ENCODE data around the gene LCNL1. TPM values are rescaled to one million over a fixed set of nuclear protein-coding genes. Genes with fewer than 3 reads are reported as not detected.

Gene LCNL1
- total and polyA plus RNA-seq, 2 donors (not counting 1 experiment from before 2014, with no cell fraction given) = not detected

DNA sequence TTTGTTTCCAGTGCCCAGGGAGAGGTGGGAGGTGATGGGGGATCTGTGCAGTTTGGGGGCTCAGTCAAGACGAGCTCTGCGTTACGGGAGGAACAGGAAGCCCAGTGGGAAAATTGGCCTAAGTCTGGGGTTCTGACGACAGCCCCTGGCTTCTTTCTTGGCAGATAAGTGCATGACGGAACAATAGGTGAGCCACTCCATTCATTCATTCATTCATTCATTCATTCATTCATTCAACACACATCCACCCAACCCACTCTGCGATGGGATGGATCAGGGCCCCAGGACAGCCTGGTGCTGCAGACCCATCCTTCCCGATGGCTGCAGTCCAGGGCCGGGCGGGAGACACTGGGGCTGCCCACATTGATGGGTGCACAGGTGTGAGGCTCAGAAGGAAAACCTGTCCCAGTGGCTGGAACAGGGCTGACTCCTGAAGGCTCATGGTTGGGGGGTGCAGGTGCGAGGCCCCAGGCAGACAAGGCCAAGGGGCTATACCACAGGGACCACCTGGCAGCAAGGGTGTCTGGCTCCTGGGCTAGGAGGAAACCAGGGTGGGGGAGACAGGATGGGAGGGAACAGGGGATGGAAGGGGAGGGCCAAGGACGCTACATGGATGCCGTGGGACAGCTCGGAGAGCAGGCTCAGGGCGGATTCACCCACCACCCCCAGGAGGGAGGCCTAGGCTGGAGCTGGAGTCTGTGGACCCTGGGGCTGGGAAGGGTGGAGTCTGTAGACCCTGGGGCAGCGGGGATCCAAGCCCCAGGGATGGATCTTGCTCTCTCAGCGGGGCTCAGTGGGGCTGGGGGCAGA lies 1.9 kb upstream of the LCNL1 start:
- H3K27me3 Mint-ChIP-seq = peaks cover 19% of the 10 kb centered on the region
- ChIA-PET POLR2A (no interaction called here), CTCF (no interaction called here)
- no peaks in the 10 kb centered on the region for H3K9me3 Mint-ChIP-seq (ENCODE audit: insufficient read depth)
- no peak overlapping the region for H2AFZ ChIP-seq (ENCODE audit: insufficient read depth, low read depth, low read length, poor library complexity, severe bottlenecking)
- TF ChIP-seq, protein P1, sequence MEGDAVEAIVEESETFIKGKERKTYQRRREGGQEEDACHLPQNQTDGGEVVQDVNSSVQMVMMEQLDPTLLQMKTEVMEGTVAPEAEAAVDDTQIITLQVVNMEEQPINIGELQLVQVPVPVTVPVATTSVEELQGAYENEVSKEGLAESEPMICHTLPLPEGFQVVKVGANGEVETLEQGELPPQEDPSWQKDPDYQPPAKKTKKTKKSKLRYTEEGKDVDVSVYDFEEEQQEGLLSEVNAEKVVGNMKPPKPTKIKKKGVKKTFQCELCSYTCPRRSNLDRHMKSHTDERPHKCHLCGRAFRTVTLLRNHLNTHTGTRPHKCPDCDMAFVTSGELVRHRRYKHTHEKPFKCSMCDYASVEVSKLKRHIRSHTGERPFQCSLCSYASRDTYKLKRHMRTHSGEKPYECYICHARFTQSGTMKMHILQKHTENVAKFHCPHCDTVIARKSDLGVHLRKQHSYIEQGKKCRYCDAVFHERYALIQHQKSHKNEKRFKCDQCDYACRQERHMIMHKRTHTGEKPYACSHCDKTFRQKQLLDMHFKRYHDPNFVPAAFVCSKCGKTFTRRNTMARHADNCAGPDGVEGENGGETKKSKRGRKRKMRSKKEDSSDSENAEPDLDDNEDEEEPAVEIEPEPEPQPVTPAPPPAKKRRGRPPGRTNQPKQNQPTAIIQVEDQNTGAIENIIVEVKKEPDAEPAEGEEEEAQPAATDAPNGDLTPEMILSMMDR (IDR thresholded peaks at IDR 0.05) = no peak
- TF ChIP-seq EZH2 (IDR thresholded peaks at IDR 0.05; ENCODE audit: borderline replicate concordance, insufficient read depth, low read depth, low read length, poor library complexity, severe bottlenecking) = no peak
- peaks cover 4% of the 10 kb centered on the region for H3K4me1 Mint-ChIP-seq
- H3K36me3 ChIP-seq (replicated peaks in 1 of 2; ENCODE audit: control extremely low read depth in 1 of 2, control insufficient read depth in 1 of 2, extremely low read depth in 1 of 2, insufficient read depth in 2 of 2, low read length in 1 of 2) = no peaks in the 10 kb centered on the region
- no peak overlapping the region for H3K27ac ChIP-seq (ENCODE audit: low read length in 2 of 2)
- H3K4me1 ChIP-seq (ENCODE audit: control insufficient read depth in 2 of 2, insufficient read depth in 2 of 2, low read length in 2 of 2) = peaks cover 12 to 17% of the 10 kb centered on the region in 2 donors
- intact Hi-C loops (cut with micrococcal nuclease) = no loop called here
- WGBS (ENCODE audit: insufficient coverage) = 95% methylated on average over 8 of the region's 16 CpGs
- peaks cover 0 to 13% (median 0%) of the 10 kb centered on the region in 3 donors for H3K9me3 ChIP-seq (ENCODE audit: control extremely low read depth in 1 of 3, control insufficient read depth in 2 of 3, insufficient read depth in 1 of 3, low read length in 2 of 3)
- no peak overlapping the region for H3K27ac Mint-ChIP-seq
- H3K4me2 ChIP-seq (replicated peaks; ENCODE audit: low read depth, low read length, poor library complexity, severe bottlenecking) = no peak overlapping the region
- H3K79me2 ChIP-seq (ENCODE audit: control insufficient read depth, insufficient read depth, low read length) = no peaks in the 10 kb centered on the region
- H3K27me3 ChIP-seq (replicated peaks in 1 of 4; ENCODE audit: control extremely low read depth in 1 of 4, control insufficient read depth in 3 of 4, insufficient read depth in 4 of 4, low read length in 3 of 4) = peaks cover 0 to 81% (median 19%) of the 10 kb centered on the region in 4 experiments
- H3K4me3 Mint-ChIP-seq = no peak overlapping the region
- H3K9ac ChIP-seq (ENCODE audit: low read length) = no peak overlapping the region
- ATAC-seq (ENCODE audit: low read depth) = no peak
- no peaks in the 10 kb centered on the region for H4K20me1 ChIP-seq (ENCODE audit: control insufficient read depth, insufficient read depth, low read length, poor library complexity, severe bottlenecking)
- DNase-seq = no peak
- H3K4me3 ChIP-seq (ENCODE audit: control extremely low read depth in 1 of 5, extremely low read depth in 1 of 5, insufficient read depth in 1 of 5, low read depth in 2 of 5, low read length in 4 of 5) = no peak overlapping the region

GRCh38 chr9:136981588-136982231 lies 1.1 kb upstream of the LCNL1 start:
- Mint-ChIP-seq H3K27me3 (peaks cover 18% of the 10 kb centered on the region), H3K4me3 (no peak overlapping the region), H3K4me1 (peaks cover 7% of the 10 kb centered on the region), H3K9me3 (ENCODE audit: insufficient read depth) (no peaks in the 10 kb centered on the region), H3K27ac (no peak overlapping the region)
- H3K9me3 ChIP-seq (ENCODE audit: control extremely low read depth in 1 of 3, control insufficient read depth in 2 of 3, insufficient read depth in 1 of 3, low read length in 2 of 3) = peaks cover 0 to 13% (median 0%) of the 10 kb centered on the region in 3 donors
- ATAC-seq (ENCODE audit: low read depth) = no peak
- no peaks in the 10 kb centered on the region for H3K79me2 ChIP-seq (ENCODE audit: control insufficient read depth, insufficient read depth, low read length)
- CTCF ChIA-PET = no interaction called here
- no peaks in the 10 kb centered on the region for H4K20me1 ChIP-seq (ENCODE audit: control insufficient read depth, insufficient read depth, low read length, poor library complexity, severe bottlenecking)
- intact Hi-C loops (cut with micrococcal nuclease) = no loop called here
- POLR2A ChIA-PET = interaction anchor here (0.6 kb wide), 1 partner anchor 14 kb away, joined by 3 read pairs; no protein-coding TSS in a partner anchor
- no peak for DNase-seq
- no peaks in the 10 kb centered on the region for H3K36me3 ChIP-seq (replicated peaks in 1 of 2; ENCODE audit: control extremely low read depth in 1 of 2, control insufficient read depth in 1 of 2, extremely low read depth in 1 of 2, insufficient read depth in 2 of 2, low read length in 1 of 2)
- H3K4me2 ChIP-seq (replicated peaks; ENCODE audit: low read depth, low read length, poor library complexity, severe bottlenecking) = no peak overlapping the region
- no peak overlapping the region for H3K4me3 ChIP-seq (ENCODE audit: control extremely low read depth in 1 of 5, extremely low read depth in 1 of 5, insufficient read depth in 1 of 5, low read depth in 2 of 5, low read length in 4 of 5)
- peaks cover 12 to 17% of the 10 kb centered on the region in 2 donors for H3K4me1 ChIP-seq (ENCODE audit: control insufficient read depth in 2 of 2, insufficient read depth in 2 of 2, low read length in 2 of 2)
- no peak overlapping the region for H2AFZ ChIP-seq (ENCODE audit: insufficient read depth, low read depth, low read length, poor library complexity, severe bottlenecking)
- H3K27me3 ChIP-seq (replicated peaks in 1 of 4; ENCODE audit: control extremely low read depth in 1 of 4, control insufficient read depth in 3 of 4, insufficient read depth in 4 of 4, low read length in 3 of 4) = peaks cover 0 to 81% (median 19%) of the 10 kb centered on the region in 4 experiments
- no peak overlapping the region for H3K9ac ChIP-seq (ENCODE audit: low read length)
- no peak overlapping the region for H3K27ac ChIP-seq (ENCODE audit: low read length in 2 of 2)
- TF ChIP-seq EZH2 (IDR thresholded peaks at IDR 0.05; ENCODE audit: borderline replicate concordance, insufficient read depth, low read depth, low read length, poor library complexity, severe bottlenecking) = no peak
- TF ChIP-seq, protein P1 (IDR thresholded peaks at IDR 0.05) = no peak
- WGBS (ENCODE audit: insufficient coverage) = 87% methylated on average over 8 of the region's 17 CpGs
